Memory B cell (primary cell): ENCODE results near the gene TBR1.

ENCODE experiments used
- ATAC-seq: fragments of 150-1000 bp; cut with Tn5 transposase; 2 replicates; pipeline ENCODE4 v1.10.0; 2021; ENCODE audit warnings: low read depth, mild to moderate bottlenecking, moderate library complexity
- DNase-seq, 2 donors: peaks; one replicate each; pipeline ENCODE4 v3.0.0; 2022; ENCODE audit warnings: low spot score in 2 of 2
- H3K27ac Mint-ChIP-seq: one replicate; pipeline ENCODE4 v1.8.0; 2022; ENCODE audit warnings: mild to moderate bottlenecking, moderate library complexity, mixed read lengths
- H3K27me3 Mint-ChIP-seq: one replicate; pipeline ENCODE4 v1.8.0; 2022; ENCODE audit warnings: mixed read lengths
- H3K36me3 Mint-ChIP-seq: one replicate; pipeline ENCODE4 v1.8.0; 2022; ENCODE audit warnings: mild to moderate bottlenecking, mixed read lengths
- H3K4me1 Mint-ChIP-seq: one replicate; pipeline ENCODE4 v1.8.0; 2022; ENCODE audit warnings: mixed read lengths
- H3K4me3 Mint-ChIP-seq: one replicate; pipeline ENCODE4 v1.8.0; 2022; ENCODE audit warnings: mild to moderate bottlenecking, moderate library complexity, mixed read lengths
- H3K9me3 Mint-ChIP-seq: one replicate; pipeline ENCODE4 v1.8.0; 2022; ENCODE audit warnings: mixed read lengths

The TBR1 gene

GRCh38 chr2:161419638-161420190, 3.6 kb downstream of the TBR1 start:
- DNase-seq (no peak), ATAC-seq (no peak)
- peaks cover 38% of the 10 kb centered on the region for H3K4me1 Mint-ChIP-seq
- peaks cover 5% of the 10 kb centered on the region for H3K9me3 Mint-ChIP-seq
- H3K27ac Mint-ChIP-seq = no peak overlapping the region
- H3K4me3 Mint-ChIP-seq = no peak overlapping the region
- peaks cover 3% of the 10 kb centered on the region for H3K36me3 Mint-ChIP-seq
- peaks cover 52% of the 10 kb centered on the region for H3K27me3 Mint-ChIP-seq

- Mint-ChIP-seq H3K27ac (no peak overlapping the region), H3K4me1 (peaks cover 35% of the 10 kb centered on the region), H3K4me3 (no peak overlapping the region), H3K9me3 (peaks cover 6% of the 10 kb centered on the region), H3K36me3 (peaks cover 3% of the 10 kb centered on the region), H3K27me3 (peaks cover 54% of the 10 kb centered on the region)
- ATAC-seq (no peak), DNase-seq (no peak)
Measured at GRCh38 chr2:161420406-161421074, 4.4 kb downstream of the TBR1 start.

- Mint-ChIP-seq H3K9me3 (peaks cover 6% of the 10 kb centered on the region), H3K27me3 (peaks cover 48% of the 10 kb centered on the region), H3K36me3 (peaks cover 3% of the 10 kb centered on the region), H3K4me3 (no peak overlapping the region), H3K4me1 (peaks cover 24% of the 10 kb centered on the region), H3K27ac (no peak overlapping the region)
- ATAC-seq (no peak), DNase-seq (no peak)
Measured at GRCh38 chr2:161421686-161422085, 5.6 kb downstream of the TBR1 start.

- no peak for ATAC-seq
- peak in 1 of 2 donors; percentile 11 for DNase-seq
- peaks cover 42% of the 10 kb centered on the region for H3K27me3 Mint-ChIP-seq
- no peak overlapping the region for H3K4me3 Mint-ChIP-seq
- peaks cover 16% of the 10 kb centered on the region for H3K4me1 Mint-ChIP-seq
- H3K9me3 Mint-ChIP-seq = peaks cover 6% of the 10 kb centered on the region
- H3K27ac Mint-ChIP-seq = no peak overlapping the region
- peaks cover 5% of the 10 kb centered on the region for H3K36me3 Mint-ChIP-seq
Measured at GRCh38 chr2:161422816-161423403, 6.8 kb downstream of the TBR1 start.

- Mint-ChIP-seq H3K36me3 (peaks cover 5% of the 10 kb centered on the region), H3K4me3 (peak overlapping the region; percentile 70), H3K4me1 (peaks cover 10% of the 10 kb centered on the region), H3K27ac (peak overlapping the region; percentile 75), H3K27me3 (peaks cover 41% of the 10 kb centered on the region), H3K9me3 (peaks cover 6% of the 10 kb centered on the region)
- DNase-seq (peak in 1 of 2 donors; percentile 41), ATAC-seq (no peak)
Measured at GRCh38 chr2:161423421-161424393, 7.6 kb downstream of the TBR1 start.

GRCh38 chr2:161424394-161424769, 8.3 kb downstream of the TBR1 start:
- Mint-ChIP-seq H3K27ac (peak overlapping the region; percentile 75), H3K4me1 (peaks cover 6% of the 10 kb centered on the region), H3K27me3 (peaks cover 37% of the 10 kb centered on the region), H3K4me3 (peak overlapping the region; percentile 70), H3K36me3 (peaks cover 5% of the 10 kb centered on the region), H3K9me3 (peaks cover 6% of the 10 kb centered on the region)
- DNase-seq = no peak
- ATAC-seq = no peak

GRCh38 chr2:161424891-161425727, 9.0 kb downstream of the TBR1 start:
- Mint-ChIP-seq H3K4me1 (peaks cover 6% of the 10 kb centered on the region), H3K27ac (peak overlapping the region; percentile 75), H3K36me3 (peaks cover 5% of the 10 kb centered on the region), H3K4me3 (peak overlapping the region; percentile 35), H3K27me3 (peaks cover 37% of the 10 kb centered on the region), H3K9me3 (peaks cover 6% of the 10 kb centered on the region)
- no peak for ATAC-seq
- DNase-seq = no peak

- peaks cover 5% of the 10 kb centered on the region for H3K36me3 Mint-ChIP-seq
- DNase-seq (no peak), ATAC-seq (no peak)
- H3K4me1 Mint-ChIP-seq = peaks cover 6% of the 10 kb centered on the region
- peaks cover 6% of the 10 kb centered on the region for H3K9me3 Mint-ChIP-seq
- no peak overlapping the region for H3K27ac Mint-ChIP-seq
- H3K4me3 Mint-ChIP-seq = no peak overlapping the region
- peaks cover 32% of the 10 kb centered on the region for H3K27me3 Mint-ChIP-seq
Measured at GRCh38 chr2:161425728-161426454, 9.8 kb downstream of the TBR1 start.

GRCh38 chr2:161426455-161426921, 10.4 kb downstream of the TBR1 start:
- Mint-ChIP-seq H3K36me3 (peaks cover 5% of the 10 kb centered on the region), H3K4me3 (peak overlapping the region; percentile 39), H3K4me1 (peaks cover 6% of the 10 kb centered on the region), H3K27me3 (peaks cover 33% of the 10 kb centered on the region), H3K9me3 (peaks cover 6% of the 10 kb centered on the region), H3K27ac (no peak overlapping the region)
- ATAC-seq (no peak), DNase-seq (no peak)

GRCh38 chr2:161426922-161427663, 11.0 kb downstream of the TBR1 start:
- H3K4me3 Mint-ChIP-seq = peak overlapping the region; percentile 49
- no peak for ATAC-seq
- H3K9me3 Mint-ChIP-seq = peaks cover 6% of the 10 kb centered on the region
- H3K27ac Mint-ChIP-seq = no peak overlapping the region
- DNase-seq = peak in 1 of 2 donors; percentile 16
- peaks cover 6% of the 10 kb centered on the region for H3K4me1 Mint-ChIP-seq
- peaks cover 34% of the 10 kb centered on the region for H3K27me3 Mint-ChIP-seq
- H3K36me3 Mint-ChIP-seq = peaks cover 5% of the 10 kb centered on the region

GRCh38 chr2:161427664-161428587, 11.8 kb downstream of the TBR1 start:
- peaks cover 6% of the 10 kb centered on the region for H3K4me1 Mint-ChIP-seq
- ATAC-seq (no peak), DNase-seq (peak in 1 of 2 donors; percentile 12)
- peaks cover 28% of the 10 kb centered on the region for H3K27me3 Mint-ChIP-seq
- H3K4me3 Mint-ChIP-seq = peak overlapping the region; percentile 49
- no peak overlapping the region for H3K27ac Mint-ChIP-seq
- peaks cover 6% of the 10 kb centered on the region for H3K9me3 Mint-ChIP-seq
- peaks cover 5% of the 10 kb centered on the region for H3K36me3 Mint-ChIP-seq
